ENCODE measurements around the gene RHOF. TPM values are rescaled to one million over a fixed set of nuclear protein-coding genes. Genes with fewer than 3 reads are reported as not detected.

RHOF gene
- total RNA-seq, 4 donors from 2014 or later, result 9.4 to 15.7 (median 12.1) TPM

- peak; percentile 47 for ATAC-seq
- WGBS, 2 donors (ENCODE audit: low coverage in 1 of 2), result 22 to 56% methylated on average over 5 to 14 of the region's 24 CpGs
- H3K4me3 ChIP-seq, result no peak overlapping the region
- H3K27ac ChIP-seq, result peak overlapping the region in 3 of 4 donors; percentile 56 to 69 (median 57)
- peaks cover 0 to 22% of the 10 kb centered on the region in 2 donors for H3K36me3 ChIP-seq
- TF ChIP-seq POLR2A (IDR thresholded peaks at IDR 0.05) (no peak), CTCF (IDR thresholded peaks at IDR 0.05) (peak in 3 of 4 experiments; percentile 82 to 89 (median 88))
- peaks cover 0 to 54% (median 14%) of the 10 kb centered on the region in 3 donors for H3K4me1 ChIP-seq
- H3K9me3 ChIP-seq, result no peaks in the 10 kb centered on the region
- H3K27me3 ChIP-seq, result no peaks in the 10 kb centered on the region
Measured at GRCh38 chr12:121776190-121777098, 17.0 kb downstream of the RHOF start.

- ATAC-seq, result no peak
- WGBS, 2 donors (ENCODE audit: low coverage in 1 of 2), result 100% methylated on average over 2 of the region's 16 CpGs; no CpG with 5 or more reads in 1 of the 2 donors
Measured at GRCh38 chr12:121775501-121775900, 18.0 kb downstream of the RHOF start.

GRCh38 chr12:121774968-121775474, 18.5 kb downstream of the RHOF start:
- ATAC-seq, result no peak
- no peaks in the 10 kb centered on the region for H3K9me3 ChIP-seq
- peak overlapping the region in 3 of 4 donors; percentile 56 to 69 (median 57) for H3K27ac ChIP-seq
- H3K4me3 ChIP-seq, result no peak overlapping the region
- H3K36me3 ChIP-seq, result peaks cover 0 to 14% of the 10 kb centered on the region in 2 donors
- H3K4me1 ChIP-seq, result peaks cover 0 to 58% (median 12%) of the 10 kb centered on the region in 3 donors
- TF ChIP-seq POLR2AphosphoS5 (IDR thresholded peaks at IDR 0.05), result no peak
- no peak for TF ChIP-seq POLR2A (IDR thresholded peaks at IDR 0.05)
- TF ChIP-seq EP300 (IDR thresholded peaks at IDR 0.05), result no peak
- no peak for TF ChIP-seq CTCF (IDR thresholded peaks at IDR 0.05)
- no peaks in the 10 kb centered on the region for H3K27me3 ChIP-seq
- WGBS, 2 donors (ENCODE audit: low coverage in 1 of 2), result no CpG with 5 or more reads among the region's 14 CpGs

More at GRCh38 chr12:121775501-121775900, 18.0 kb downstream of the RHOF start:
- Histone ChIP-seq H3K4me3 (no peak overlapping the region), H3K4me1 (peaks cover 0 to 54% (median 12%) of the 10 kb centered on the region in 3 donors), H3K9me3 (no peaks in the 10 kb centered on the region), H3K27ac (peak overlapping the region in 3 of 4 donors; percentile 56 to 69 (median 57)), H3K27me3 (no peaks in the 10 kb centered on the region), H3K36me3 (peaks cover 0 to 19% of the 10 kb centered on the region in 2 donors)
- no peak for TF ChIP-seq EP300 (IDR thresholded peaks at IDR 0.05)
- TF ChIP-seq POLR2AphosphoS5 (IDR thresholded peaks at IDR 0.05), result no peak
- no peak for TF ChIP-seq CTCF (IDR thresholded peaks at IDR 0.05)
- no peak for TF ChIP-seq POLR2A (IDR thresholded peaks at IDR 0.05)

- H3K4me1 ChIP-seq, result peaks cover 0 to 76% (median 14%) of the 10 kb centered on the region in 3 donors
- 23 to 27% methylated on average over 2 of the region's 14 CpGs for WGBS, 2 donors (ENCODE audit: low coverage in 1 of 2)
- peak; percentile 67 for ATAC-seq
- peak overlapping the region in 3 of 4 donors; percentile 69 to 82 (median 76) for H3K27ac ChIP-seq
- no peaks in the 10 kb centered on the region for H3K36me3 ChIP-seq
- TF ChIP-seq CTCF (IDR thresholded peaks at IDR 0.05), result peak in 3 of 4 experiments; percentile 88 to 95 (median 92)
- no peak for TF ChIP-seq POLR2AphosphoS5 (IDR thresholded peaks at IDR 0.05)
- no peak for TF ChIP-seq EP300 (IDR thresholded peaks at IDR 0.05)
- H3K4me3 ChIP-seq, result no peak overlapping the region
- no peaks in the 10 kb centered on the region for H3K9me3 ChIP-seq
- H3K27me3 ChIP-seq, result no peaks in the 10 kb centered on the region
Measured at GRCh38 chr12:121773011-121773777, 20.3 kb downstream of the RHOF start.

Data from gastroesophageal sphincter (tissue), 4 donors.